AG08395 (cell line): Measurements from ENCODE around the gene F5.
"Not testable (repeated sequence)": the region's sequence is repeated elsewhere in the genome, so short reads cannot be mapped to it uniquely, and the experiment has no call there.

ENCODE experiments used
- DNase-seq: peaks from one replicate; pipeline ENCODE4 v3.0.0; 2012; ENCODE audit warnings: mixed read lengths, low spot score

F5 gene

GRCh38 chr1:169508432-169509338 is 77.6 kb downstream of the F5 start:
- no peak for DNase-seq

GRCh38 chr1:169507413-169507812 is 78.9 kb downstream of the F5 start:
- no peak for DNase-seq

- DNase-seq = not testable (repeated sequence)
Observed at GRCh38 chr1:169503601-169504000, 82.7 kb downstream of the F5 start.

- no peak for DNase-seq
Observed at GRCh38 chr1:169499807-169500206, 86.5 kb downstream of the F5 start.

GRCh38 chr1:169497317-169497716 is 89.0 kb downstream of the F5 start:
- no peak for DNase-seq

GRCh38 chr1:169495916-169496315 is 90.4 kb downstream of the F5 start:
- no peak for DNase-seq

GRCh38 chr1:169495046-169495775 is 91.1 kb downstream of the F5 start:
- DNase-seq = no peak

- DNase-seq = no peak
Observed at GRCh38 chr1:169494343-169494742, 91.9 kb downstream of the F5 start.

GRCh38 chr1:169493251-169493650 is 93.0 kb downstream of the F5 start:
- no peak for DNase-seq

GRCh38 chr1:169491845-169492281 is 94.4 kb downstream of the F5 start:
- DNase-seq = no peak

GRCh38 chr1:169488157-169488556 is 98.1 kb downstream of the F5 start:
- no peak for DNase-seq

GRCh38 chr1:169487561-169487960 is 98.7 kb downstream of the F5 start:
- DNase-seq = no peak

GRCh38 chr1:169487133-169487532 is 99.1 kb downstream of the F5 start:
- no peak for DNase-seq

GRCh38 chr1:169486281-169487051 is 99.8 kb downstream of the F5 start:
- DNase-seq = peak; percentile 43

GRCh38 chr1:169485431-169486280 is 100.6 kb downstream of the F5 start, which contains the start of gene SLC19A2:
TSS of gene SLC19A2 (minus strand) at chr1:169485944. CDS start at chr1:169485766, 178 bp downstream.
- DNase-seq = peak; percentile 99

GRCh38 chr1:169484683-169485430 is 101.4 kb downstream of the F5 start:
- peak; percentile 43 for DNase-seq

GRCh38 chr1:169484101-169484500 is 102.2 kb downstream of the F5 start:
- no peak for DNase-seq

- no peak for DNase-seq
Observed at GRCh38 chr1:169483500-169483966, 102.7 kb downstream of the F5 start.

GRCh38 chr1:169479363-169480066 is 106.8 kb downstream of the F5 start:
- no peak for DNase-seq
